Placental pericyte (primary cell): Measurements from ENCODE around the gene SETD1B. TPM values are rescaled to one million over a fixed set of nuclear protein-coding genes. Genes with fewer than 3 reads are reported as not detected.

ENCODE experiments used
- small RNA-seq: library from RNA; depleted of rRNA; stranded (forward); fragments of <200 nt; gene quantifications from one replicate; pipeline ENCODE3, GENCODE V24; 2012; ENCODE audit warnings: low replicate concordance
- total RNA-seq: library from RNA; depleted of rRNA; stranded (reverse); fragments of >200 nt; gene quantifications from 2 replicates; pipeline ENCODE4 v1.2.3, GENCODE V29; 2012

The SETD1B gene
- 6.4 and 10.9 TPM in 2 replicates for total RNA-seq

DNA sequence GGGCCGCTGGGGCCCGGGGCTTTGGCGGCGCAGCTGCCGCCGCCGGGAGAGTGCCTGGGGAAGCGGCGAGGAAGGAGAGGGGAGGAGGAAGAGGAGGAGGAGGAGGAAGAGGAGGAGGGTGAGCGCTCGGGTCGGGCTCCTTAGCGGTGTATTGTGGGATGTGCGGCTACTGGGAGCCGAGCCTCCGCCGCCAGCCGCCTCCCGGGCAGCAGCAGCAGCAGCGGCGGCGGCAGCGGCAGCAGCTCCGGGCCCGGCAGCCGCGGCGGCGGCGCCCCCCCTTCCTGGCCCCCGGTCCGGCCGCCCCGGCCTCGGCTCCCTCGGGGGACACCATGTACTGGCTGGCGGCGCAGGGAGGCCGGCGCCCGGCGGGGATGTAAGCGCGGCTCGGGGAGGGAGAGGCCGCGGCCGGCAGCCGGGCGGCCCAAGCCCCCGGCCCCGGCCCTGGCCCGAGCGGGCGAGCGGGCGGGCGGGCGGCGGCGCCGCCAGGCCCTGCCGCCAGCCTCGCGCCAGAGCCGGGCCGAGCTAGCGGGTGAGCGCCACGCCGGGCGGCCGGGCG is at the start of gene SETD1B:
Gene SETD1B, plus strand, starts transcription at position 149 of the 556 bp plus-strand sequence. CDS start 729 bp downstream, outside the sequence.

DNA sequence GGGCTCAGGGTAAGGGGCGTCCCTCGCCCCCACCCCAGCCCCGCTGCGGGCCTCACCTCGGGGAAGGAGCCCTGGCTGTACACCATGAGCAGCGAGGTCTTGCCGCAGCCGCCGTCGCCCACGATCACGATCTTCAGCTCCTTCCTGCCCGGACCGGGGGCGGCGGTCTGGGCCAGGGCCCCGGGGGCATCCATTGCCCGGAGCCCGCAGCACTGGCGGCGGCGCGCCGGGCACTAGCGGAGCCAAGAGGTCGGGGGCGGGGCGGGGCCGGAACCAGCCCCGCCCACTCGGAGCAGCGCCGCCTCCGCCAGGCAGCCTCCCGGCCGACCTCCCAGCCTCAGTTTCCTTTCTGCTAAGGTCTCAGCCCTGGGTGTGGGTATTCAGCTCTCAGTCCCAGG is 10.4 kb upstream of the SETD1B start, which contains the start of gene RHOF:
Gene RHOF, minus strand, starts transcription at position 249 of the 398 bp plus-strand sequence. Its CDS starts 55 bp downstream, at position 194.

DNA sequence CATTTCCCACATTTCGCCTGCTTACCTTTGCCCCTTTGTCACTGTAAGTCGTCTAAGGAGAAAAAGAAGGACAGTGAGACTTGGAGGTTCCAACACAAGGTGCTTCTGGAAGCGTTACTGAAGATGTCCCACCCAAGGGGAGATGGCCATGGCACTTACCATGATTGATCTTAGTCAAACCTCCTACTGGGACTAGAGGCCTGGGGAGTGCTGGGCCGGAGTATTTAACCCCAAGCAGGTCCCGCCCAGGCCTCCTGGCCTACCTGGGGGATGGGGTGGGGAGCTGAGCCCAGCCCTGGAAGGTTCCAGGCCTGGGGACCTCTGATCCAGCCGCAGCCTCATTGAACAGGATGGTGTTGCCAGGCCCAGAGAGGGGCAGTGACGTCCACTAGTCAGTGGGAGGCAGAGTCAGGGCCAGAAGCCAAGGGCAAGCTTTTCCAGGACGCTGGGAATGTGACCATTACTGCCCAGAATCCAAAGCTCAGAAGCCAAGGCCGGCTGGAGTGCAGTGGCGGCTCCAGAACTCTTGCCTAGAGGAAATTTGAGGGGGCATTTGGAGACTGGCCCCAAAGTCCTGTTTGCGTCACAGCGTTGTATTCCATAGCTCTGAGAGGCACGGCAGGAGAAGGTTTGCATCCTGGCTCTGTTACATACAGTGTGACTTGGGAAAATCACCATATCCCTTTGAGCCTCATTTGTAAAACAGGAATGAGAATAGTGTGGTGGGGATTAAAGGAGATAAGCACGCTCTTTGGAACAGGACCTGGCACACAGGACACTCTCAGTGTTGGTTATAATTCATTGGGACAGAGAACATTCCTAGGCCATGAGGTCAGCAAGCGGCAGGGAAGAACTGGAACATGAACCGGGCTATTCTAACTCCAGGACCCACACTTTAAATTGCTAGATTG is 55.1 kb downstream of the SETD1B start, which contains the start of gene HPD:
Gene HPD, minus strand, starts transcription at position 198 of the 911 bp plus-strand sequence. Its CDS starts 36 bp downstream, at position 162.

Small RNA genes lying within 50 kb of the gene (small RNA-seq; reads per million reads assigned to genes)
- gene AC069503.3: not detected

Other genes starting within 250 kb of the SETD1B start
- 49.5 and 54.8 TPM in 2 replicates for gene KDM2B, start 223.0 kb upstream of the SETD1B start, total RNA-seq
- gene ORAI1, start 177.5 kb upstream of the SETD1B start, total RNA-seq: 19.0 and 20.2 TPM in 2 replicates
- gene MORN3, start 134.4 kb upstream of the SETD1B start, total RNA-seq: 1.5 TPM in 1 of 2 replicates, not detected in the other
- 14.4 and 21.9 TPM in 2 replicates for gene TMEM120B, start 91.3 kb upstream of the SETD1B start, total RNA-seq
- gene RHOF, start 10.3 kb upstream of the SETD1B start, total RNA-seq: 9.6 and 9.9 TPM in 2 replicates
- gene HPD, start 54.9 kb downstream of the SETD1B start, total RNA-seq: 0.22 TPM in 1 of 2 replicates, not detected in the other
- gene PSMD9, start 84.8 kb downstream of the SETD1B start, total RNA-seq: 65.3 and 93.0 TPM in 2 replicates
- gene CFAP251, start 114.6 kb downstream of the SETD1B start, total RNA-seq: 4.6 and 5.9 TPM in 2 replicates
- gene BCL7A, start 217.9 kb downstream of the SETD1B start, total RNA-seq: 5.0 and 5.3 TPM in 2 replicates